NOMO-1 (cell line): ENCODE measurements around the gene CCDC9B.

ENCODE experiments used
- DNase-seq, 2 experiments: peaks; one replicate each; lab custom pipeline; 2025; ENCODE audit not compliant: unreplicated experiment in 2 of 2; lab: John Stamatoyannopoulos, UW

CCDC9B gene

DNA sequence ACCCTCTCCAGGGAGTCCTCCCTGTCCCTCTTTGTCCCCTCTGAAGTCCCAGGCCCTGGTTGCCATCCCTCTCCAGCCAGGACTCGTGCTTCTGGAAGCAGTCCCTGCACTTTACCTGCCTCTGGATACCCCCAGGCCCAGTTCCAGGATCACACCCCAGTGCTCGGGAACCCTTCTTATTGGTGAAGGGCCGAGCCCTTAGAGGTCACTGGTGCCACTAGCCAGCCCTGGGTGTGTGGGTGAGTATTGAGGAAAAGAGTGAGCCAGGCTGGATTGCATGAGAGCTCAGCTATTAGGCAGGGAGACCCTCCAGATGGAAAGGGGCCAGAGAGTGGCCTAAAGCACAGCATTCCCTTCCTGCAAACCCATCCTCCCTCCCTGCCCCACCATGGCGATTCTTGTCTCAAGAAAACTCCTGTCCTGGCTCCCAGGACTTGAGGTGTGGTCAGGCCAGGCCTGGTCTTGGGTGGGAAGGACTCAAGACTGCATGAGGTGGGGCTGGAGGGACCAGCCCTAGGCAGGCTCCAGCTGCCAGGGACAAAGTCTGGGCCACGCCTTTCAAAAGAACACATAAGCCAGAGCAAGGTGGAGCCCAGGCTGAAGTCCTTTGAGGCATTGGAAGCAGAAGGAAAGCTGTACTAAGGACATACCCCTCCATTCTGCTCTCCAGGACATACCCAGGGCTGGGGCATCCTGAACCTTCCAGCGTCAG, 5.3 kb upstream of the CCDC9B start:
- no peak for DNase-seq

GRCh38 chr15:40345225-40345866, 4.6 kb upstream of the CCDC9B start:
- no peak for DNase-seq

DNA sequence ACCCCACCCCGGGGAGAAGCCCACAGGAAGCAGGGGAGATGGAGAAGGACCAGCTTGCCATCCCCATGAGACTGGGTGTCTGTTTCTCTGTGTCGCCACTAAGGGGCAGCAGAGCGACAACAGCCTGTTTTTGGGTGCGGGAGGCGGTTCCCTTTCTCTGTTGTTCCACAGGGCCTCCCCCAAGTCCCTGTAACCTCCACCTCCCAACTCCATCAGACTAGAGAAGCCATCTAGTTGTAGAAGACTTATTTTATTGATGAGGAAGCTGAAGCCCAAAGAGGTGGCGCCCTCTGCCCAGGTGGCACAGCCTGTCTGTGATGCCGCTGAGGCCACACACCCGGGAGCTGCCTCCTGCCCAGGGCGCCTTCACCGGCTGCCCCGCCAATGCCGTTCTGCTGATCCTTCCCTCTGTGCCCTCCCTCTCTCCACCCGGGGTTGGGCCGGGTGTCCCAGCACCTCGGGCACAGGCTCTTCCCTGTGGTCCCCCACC, 3.9 kb upstream of the CCDC9B start:
- peak; percentile 64 to 79 for DNase-seq

- DNase-seq: no peak
Measured at GRCh38 chr15:40344217-40344616, 3.5 kb upstream of the CCDC9B start.

- DNase-seq: no peak
Measured at GRCh38 chr15:40343512-40343911, 2.8 kb upstream of the CCDC9B start.

- no peak for DNase-seq
Measured at GRCh38 chr15:40342416-40343320, 1.9 kb upstream of the CCDC9B start.

GRCh38 chr15:40340038-40340739, 550 bp downstream of the CCDC9B start:
- DNase-seq: no peak

- DNase-seq: no peak
Measured at GRCh38 chr15:40339621-40339945, 1.2 kb downstream of the CCDC9B start.

DNA sequence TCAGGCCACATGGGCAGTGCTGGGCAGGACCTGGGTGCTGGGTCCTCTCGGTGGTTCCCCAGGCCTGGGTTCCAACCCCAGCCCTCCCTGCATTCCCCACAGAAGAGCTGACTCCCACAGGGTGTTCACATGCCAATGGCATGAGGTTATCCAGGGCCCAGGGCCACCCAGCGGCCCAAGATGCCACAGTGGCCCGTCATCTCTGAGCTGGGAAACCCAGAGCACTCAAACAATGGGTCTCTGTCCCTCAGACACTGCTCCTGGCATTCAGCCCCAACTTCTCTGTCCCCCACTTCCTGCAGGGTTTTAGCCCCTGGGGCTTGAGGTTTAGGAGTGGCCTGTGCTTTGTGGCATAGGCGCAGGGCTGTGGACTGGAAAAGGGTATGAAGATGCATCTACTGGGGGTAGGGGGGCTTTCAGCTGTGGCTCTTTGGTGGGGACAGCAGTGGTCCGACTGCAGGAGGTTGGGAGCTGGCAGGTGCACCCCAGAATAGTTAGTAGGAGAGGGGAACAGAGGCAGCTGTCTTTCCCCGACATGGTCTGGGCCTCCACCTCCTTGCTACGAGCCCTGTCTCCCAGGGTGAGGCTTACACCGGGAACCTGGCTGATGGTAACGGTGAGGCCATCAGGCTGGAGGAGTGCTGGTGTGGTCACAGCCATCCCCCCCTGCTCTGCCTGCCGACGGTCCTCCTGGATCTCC, 1.7 kb downstream of the CCDC9B start:
- no peak for DNase-seq

GRCh38 chr15:40338041-40338657, 2.6 kb downstream of the CCDC9B start:
- DNase-seq: peak; percentile 73 to 79

DNA sequence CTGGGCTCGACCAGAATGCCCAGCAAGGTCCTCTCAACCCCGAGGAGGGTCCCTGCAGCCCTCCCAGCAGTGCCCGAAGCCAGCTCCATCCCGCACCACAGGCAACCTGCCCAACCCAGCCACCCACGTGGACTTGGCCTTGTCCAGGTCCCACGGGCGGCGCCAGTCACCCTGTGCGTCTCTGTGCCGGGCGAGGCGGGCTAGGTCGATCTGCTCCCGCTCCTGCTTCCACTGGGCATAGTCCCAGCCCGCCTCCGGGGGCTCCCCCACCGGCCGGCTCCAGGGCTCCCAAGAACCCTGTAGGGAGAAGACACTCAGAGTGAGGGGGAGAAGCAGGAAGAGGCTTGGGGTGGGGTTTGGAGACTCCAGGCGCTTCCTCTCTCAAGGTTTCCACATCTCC, 3.1 kb downstream of the CCDC9B start:
- no peak for DNase-seq

- peak in 1 of 2 experiments; percentile 34 for DNase-seq
Measured at GRCh38 chr15:40336744-40337122, 4.0 kb downstream of the CCDC9B start.

GRCh38 chr15:40335938-40336743, 4.6 kb downstream of the CCDC9B start:
- DNase-seq: no peak

GRCh38 chr15:40334941-40335795, 5.6 kb downstream of the CCDC9B start:
- no peak for DNase-seq

DNA sequence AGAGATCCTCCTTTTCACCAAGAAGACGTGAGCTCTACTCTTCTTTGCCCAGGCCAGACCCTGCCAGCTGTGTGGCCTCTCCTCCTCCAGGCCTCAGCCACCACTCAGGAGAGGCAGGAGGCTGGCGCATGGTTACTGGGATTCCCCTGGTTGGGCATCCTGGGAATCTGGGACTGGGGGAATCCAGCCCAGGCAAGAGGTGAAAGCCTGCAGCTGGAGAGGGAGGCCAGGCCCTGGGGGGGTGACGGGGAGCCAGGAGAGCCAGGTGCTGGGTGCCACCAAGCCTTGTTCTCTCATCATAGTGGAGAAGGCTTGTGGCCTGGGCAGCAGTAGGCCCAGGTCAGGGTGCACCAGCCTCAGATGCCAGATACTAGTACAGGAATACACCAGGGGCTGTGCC, 6.2 kb downstream of the CCDC9B start:
- DNase-seq: no peak

DNA sequence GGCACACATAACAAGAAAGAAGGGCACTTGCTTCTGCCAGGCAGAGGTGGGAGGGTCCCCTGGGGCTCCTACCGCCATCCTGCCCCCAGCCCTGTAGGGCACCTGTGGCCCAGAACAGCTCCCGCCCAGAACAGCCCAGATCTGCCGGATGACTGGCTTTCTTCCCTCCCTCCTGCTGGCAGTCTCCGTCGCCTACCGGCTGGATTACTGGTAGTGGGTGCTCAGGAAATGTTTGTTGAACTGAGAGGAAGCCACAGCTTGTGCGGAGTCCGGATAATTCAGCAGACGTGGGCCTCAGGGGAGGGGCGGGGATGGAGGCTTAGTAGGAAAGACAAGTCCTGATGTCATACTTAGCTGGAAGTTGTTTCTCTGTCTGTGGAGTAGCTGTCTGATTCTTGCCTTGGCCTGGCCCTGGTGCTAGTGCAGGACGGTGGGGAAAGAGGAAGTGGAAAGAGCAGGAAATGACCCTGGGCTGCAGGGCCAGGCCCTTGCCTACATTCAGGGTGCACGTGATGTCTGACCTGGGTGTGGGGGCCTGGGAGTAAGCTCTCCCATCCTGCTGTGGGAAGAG, 6.7 kb downstream of the CCDC9B start:
- DNase-seq: peak; percentile 88

DNA sequence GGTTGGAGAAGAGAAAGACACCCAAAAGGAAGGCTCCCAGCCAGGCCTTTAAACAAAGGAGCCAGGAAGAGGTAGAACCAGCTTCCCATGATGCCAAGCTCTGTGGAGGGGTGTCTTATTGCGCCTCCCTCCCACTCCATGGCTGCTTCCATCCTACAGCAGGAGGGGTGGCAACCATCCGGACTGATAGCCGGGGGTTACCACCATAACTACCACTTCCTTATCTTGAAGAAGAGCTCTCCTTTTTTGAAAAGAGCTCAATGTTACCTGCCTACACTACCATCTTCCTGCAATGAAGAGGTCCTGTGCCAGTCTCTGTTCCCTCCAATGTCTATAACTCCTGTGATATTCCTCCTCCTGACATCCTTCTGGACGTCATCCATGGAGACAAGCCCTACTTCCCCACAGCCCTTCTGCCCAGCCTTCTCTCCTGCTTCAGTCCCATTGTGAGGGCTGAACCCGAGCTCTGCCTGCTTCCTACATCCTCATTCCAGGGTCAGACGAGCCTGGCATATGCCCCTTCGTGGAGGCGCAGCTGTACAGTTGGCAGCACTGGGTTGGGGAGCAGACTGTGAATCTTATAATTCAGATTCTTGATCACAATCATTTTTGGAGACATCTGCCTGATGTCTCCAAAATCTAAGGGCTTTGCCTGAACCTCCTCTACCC, 8.5 kb downstream of the CCDC9B start:
- no peak for DNase-seq
